Astrocyte of the cerebellum (primary cell): ENCODE data around the gene SMG6.

ENCODE experiments used
- DNase-seq: peaks from one replicate; pipeline ENCODE4 v3.0.0-alpha.2; 2011; ENCODE audit warnings: low read depth
- H3K4me3 ChIP-seq: 2 replicates; pipeline ENCODE4 v1.5.1; 2011; ENCODE audit warnings: mild to moderate bottlenecking, low read depth, low read length, moderate library complexity
- in situ Hi-C: cut with HindIII; loops from 2 replicates; pipeline ENCODE4 v1.10.0; 2017; ENCODE audit warnings: low sequenced_read_pairs
- TF ChIP-seq, protein P1 (sequence below): IDR thresholded peaks from 2 replicates; pipeline ENCODE4 v1.5.1; 2012; ENCODE audit warnings: low read length, low read depth, moderate library complexity, mild to moderate bottlenecking; ENCODE audit errors: missing control alignments

The SMG6 gene

DNA sequence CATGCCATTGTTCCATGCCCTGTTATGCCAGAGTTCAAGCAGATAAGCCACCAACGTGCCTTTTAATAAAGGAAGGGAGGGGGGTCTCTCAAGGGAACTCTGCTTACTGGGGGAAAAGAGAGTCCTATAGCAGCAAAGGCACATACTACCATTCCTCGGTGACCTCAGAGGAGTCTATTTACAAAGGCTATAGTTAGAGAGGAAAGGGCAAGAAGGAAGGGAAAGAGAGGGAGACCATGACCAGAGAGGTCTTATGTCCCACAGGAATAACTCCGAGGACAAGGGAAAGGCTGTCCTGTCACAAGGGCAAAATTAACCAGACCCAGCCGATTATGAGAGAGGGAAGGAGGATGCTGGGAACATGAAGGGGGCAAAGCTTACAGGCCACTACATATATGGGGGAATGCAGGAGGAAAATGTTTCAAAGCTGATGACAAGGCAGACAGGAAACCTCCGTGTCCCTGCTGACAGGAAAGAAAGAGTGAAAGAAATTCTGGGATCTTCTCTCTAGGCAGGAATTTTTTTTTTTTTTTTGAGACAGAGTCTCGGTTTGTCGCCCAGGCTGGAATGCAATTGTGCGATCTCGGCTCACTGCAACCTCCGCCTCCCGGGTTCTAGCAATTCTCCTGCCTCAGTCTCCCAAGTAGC is 197.2 kb downstream of the SMG6 start:
- in situ Hi-C loops = no loop called here
- TF ChIP-seq, protein P1, sequence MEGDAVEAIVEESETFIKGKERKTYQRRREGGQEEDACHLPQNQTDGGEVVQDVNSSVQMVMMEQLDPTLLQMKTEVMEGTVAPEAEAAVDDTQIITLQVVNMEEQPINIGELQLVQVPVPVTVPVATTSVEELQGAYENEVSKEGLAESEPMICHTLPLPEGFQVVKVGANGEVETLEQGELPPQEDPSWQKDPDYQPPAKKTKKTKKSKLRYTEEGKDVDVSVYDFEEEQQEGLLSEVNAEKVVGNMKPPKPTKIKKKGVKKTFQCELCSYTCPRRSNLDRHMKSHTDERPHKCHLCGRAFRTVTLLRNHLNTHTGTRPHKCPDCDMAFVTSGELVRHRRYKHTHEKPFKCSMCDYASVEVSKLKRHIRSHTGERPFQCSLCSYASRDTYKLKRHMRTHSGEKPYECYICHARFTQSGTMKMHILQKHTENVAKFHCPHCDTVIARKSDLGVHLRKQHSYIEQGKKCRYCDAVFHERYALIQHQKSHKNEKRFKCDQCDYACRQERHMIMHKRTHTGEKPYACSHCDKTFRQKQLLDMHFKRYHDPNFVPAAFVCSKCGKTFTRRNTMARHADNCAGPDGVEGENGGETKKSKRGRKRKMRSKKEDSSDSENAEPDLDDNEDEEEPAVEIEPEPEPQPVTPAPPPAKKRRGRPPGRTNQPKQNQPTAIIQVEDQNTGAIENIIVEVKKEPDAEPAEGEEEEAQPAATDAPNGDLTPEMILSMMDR = no peak
- no peak overlapping the region for H3K4me3 ChIP-seq
- no peak for DNase-seq

DNA sequence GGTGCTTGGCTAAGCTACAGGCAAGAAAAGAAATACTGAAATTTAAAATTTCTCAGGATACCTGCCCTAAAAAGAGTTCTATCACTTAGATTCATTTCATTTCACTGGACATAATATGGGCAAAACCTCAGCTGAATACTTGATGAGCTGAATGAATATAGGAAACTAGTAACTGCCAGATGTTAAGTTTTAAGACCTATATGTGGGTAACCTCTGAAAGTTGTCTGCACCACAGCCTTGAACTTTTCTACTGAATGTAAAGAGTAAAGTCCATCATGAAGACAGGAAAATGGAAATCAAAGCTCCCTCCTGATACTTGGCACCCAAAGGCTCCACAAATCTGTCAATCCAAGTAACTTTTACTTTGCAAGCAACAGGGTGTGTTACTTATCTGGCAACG is 197.9 kb downstream of the SMG6 start:
- in situ Hi-C loops = no loop called here
- H3K4me3 ChIP-seq = no peak overlapping the region
- no peak for DNase-seq
- TF ChIP-seq, protein P1 = no peak

DNA sequence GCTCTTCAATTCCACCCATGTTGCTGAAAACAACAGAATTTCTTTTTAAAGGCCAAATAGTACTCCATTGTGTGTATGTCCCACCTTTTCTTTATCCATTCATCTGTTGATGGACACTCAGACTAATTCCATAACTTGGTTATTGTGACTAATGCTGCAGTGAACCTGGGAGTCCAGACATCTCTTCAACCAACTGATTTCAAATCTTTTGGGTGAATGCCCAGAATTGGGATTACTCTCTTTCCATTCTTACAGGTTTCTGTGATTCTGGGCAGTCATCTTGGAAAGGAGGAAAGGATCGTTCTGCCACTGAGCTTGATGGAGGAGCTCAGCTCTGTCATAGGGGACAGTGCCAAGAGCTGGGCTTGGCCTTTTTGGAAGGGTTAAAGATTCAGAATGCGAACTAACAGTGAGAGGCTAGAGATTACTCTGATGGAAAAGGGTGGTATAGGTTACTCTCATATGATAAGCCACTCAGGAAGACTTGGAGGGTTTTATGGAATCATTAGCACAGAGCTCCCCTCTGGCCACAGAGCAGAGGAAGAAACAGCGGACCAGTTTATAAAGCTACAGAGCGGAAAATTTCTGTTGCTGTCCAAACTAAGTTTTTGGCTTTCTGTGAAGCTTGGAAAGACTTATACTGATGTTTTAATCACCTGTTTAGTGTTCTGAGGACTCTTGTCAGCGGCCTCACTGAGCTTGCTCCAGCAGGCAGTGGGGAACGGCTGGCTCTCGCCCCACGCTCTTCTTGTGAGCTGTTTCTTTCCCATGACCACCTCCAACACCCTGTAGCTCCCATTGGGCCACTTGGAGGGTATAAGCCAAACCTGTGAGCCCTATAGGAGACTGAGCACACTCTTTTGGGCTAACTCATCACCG is 200.4 kb downstream of the SMG6 start:
- DNase-seq = peak; percentile 81
- in situ Hi-C loops = no loop called here
- TF ChIP-seq, protein P1 = no peak
- H3K4me3 ChIP-seq = no peak overlapping the region

DNA sequence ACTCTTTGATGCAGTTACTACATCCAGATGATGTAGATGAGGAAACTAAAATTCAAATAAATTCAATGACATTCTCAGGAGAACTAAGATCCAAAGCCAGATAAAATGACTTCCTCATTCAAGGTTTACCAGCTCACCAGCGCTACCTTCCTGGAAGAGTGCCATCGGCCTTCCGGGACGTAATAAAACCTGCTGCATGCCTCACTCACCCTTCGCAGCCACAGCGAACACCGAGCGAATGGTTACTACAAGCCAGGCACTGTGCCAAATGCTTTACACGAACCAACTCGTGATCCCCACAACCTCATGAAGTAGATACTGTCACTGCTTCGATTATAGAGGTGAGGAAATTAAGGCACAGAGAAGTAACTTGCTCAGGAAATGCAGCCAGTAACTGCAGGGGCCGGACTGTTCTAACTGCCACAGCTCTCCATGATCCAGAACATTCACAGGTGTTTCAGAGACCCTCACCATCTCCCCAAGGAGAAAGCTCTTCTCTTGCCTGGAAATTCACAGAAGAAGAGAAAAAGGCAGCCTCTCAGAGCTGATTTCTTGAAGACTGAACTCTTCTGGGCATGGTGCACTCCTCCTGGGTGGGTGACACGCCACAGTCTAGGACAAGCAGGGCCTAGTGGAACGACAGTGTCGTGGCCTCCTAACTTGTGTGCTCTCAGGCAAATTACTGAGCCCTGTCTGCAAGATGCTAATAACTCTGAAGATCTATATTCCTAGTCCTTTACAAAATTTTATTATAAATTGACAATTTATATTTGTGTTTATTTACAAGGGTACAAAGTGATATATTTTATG is 201.9 kb downstream of the SMG6 start:
- in situ Hi-C loops = no loop called here
- no peak overlapping the region for H3K4me3 ChIP-seq
- TF ChIP-seq, protein P1 = no peak
- no peak for DNase-seq

DNA sequence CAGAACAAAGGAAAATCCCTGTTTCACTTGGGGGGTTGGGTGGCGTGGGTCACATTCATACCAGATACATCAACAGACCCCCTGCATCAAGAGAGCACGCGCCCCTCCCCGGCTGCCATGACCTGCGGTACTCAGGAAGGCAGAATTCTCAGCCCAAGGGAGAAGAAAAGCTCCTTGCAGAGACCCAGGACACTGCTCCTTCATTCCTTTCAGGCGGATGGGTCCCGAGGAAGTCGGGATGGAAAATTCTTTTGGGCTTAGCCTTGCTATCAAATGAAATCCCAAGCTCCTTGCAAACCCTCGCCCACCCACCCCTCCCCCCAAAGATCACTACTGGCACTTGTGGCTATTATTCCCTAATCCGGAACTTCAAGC is 208.1 kb downstream of the SMG6 start:
- DNase-seq = no peak
- in situ Hi-C loops = loop anchor here (25.0 kb wide), 1 partner anchor 167 kb away; no protein-coding TSS in a partner anchor
- H3K4me3 ChIP-seq = no peak overlapping the region
- TF ChIP-seq, protein P1 = no peak

DNA sequence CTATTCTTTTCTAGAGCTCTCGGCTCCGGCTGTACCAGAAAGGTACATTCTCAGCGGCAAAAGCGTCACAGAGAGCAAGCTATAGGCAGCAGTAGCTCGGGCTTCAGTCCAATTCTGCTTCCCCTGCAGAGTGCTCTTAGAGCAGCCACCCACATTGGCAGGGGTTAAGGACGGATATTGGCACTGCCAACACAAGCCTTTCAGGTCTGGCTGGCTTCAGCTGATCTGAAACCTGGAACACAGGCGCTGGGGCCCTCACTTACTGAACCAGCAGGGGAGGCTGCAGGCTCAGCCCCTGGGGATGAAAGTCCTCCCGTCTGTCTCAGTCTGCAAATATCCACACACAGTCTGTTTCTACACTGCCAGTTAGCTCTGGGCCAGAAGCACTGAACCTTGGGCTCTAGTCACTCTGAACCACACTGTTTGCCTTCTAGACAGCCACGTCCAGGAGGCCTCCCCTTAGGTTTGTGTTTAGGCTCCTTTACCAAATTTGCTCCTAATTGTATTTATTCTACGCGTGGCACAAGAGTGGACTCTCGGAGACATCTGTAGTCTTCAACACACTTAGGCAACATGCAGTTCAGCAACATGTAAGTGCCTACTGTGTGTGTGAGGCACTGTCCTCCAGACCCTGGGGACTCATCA is 208.6 kb downstream of the SMG6 start:
- TF ChIP-seq, protein P1 = peak; percentile 83

More for the DNA sequence above, 208.6 kb downstream of the SMG6 start:
- no peak overlapping the region for H3K4me3 ChIP-seq
- no peak for DNase-seq
- in situ Hi-C loops = loop anchor here (25.0 kb wide), 1 partner anchor 167 kb away; no protein-coding TSS in a partner anchor
